ENCODE data around the gene SH3D21. TPM values are rescaled to one million over a fixed set of nuclear protein-coding genes. Genes with fewer than 3 reads are reported as not detected.

Gene SH3D21
- total RNA-seq, 8 experiments from 2014 or later = 3.7 to 14.7 (median 7.6) TPM

- no peak overlapping the region for H3K27ac ChIP-seq
- WGBS, 10 experiments = 0 to 100% (median 50%) methylated on average over 1 of the region's 1 CpG; no CpG with 5 or more reads in 1 of the 10 experiments
- no peak overlapping the region for H3K4me3 ChIP-seq
- ATAC-seq (replicated peaks in 6 of 8) = no peak
- no peaks in the 10 kb centered on the region for H3K4me1 ChIP-seq (replicated peaks in 1 of 2)
- in situ Hi-C loops (cut with MboI; ENCODE audit: low pct_unique_long_range_greater_than_20kb in 2 of 9, low sequenced_read_pairs in 9 of 9, unreplicated experiment in 9 of 9) = loop anchor here in 3 of 9 experiments (25.0 kb wide), 2 partner anchors 122 to 172 kb away; partner anchors contain the start of gene MAP7D1 (in 2 of the 3)
Measured at GRCh38 chr1:36284517-36284916, 21.7 kb upstream of the SH3D21 start.

GRCh38 chr1:36285443-36286101, 20.6 kb upstream of the SH3D21 start:
- no peak overlapping the region for H3K27ac ChIP-seq
- H3K4me1 ChIP-seq (replicated peaks in 1 of 2) = no peaks in the 10 kb centered on the region
- ATAC-seq (replicated peaks in 6 of 8) = peak; percentile 54 to 96 (median 70)
- WGBS, 10 experiments = 27 to 89% (median 55%) methylated on average over 2 to 7 of the region's 7 CpGs
- in situ Hi-C loops (cut with MboI; ENCODE audit: low pct_unique_long_range_greater_than_20kb in 2 of 9, low sequenced_read_pairs in 9 of 9, unreplicated experiment in 9 of 9) = loop anchor here in 3 of 9 experiments (25.0 kb wide), 2 partner anchors 123 to 173 kb away; partner anchors contain the start of gene MAP7D1 (in 2 of the 3)
- no peak overlapping the region for H3K4me3 ChIP-seq

- H3K27ac ChIP-seq = no peak overlapping the region
- H3K4me1 ChIP-seq (replicated peaks in 1 of 2) = no peaks in the 10 kb centered on the region
- no peak overlapping the region for H3K4me3 ChIP-seq
- WGBS, 10 experiments = 75 to 100% (median 95%) methylated on average over 1 to 8 of the region's 13 CpGs; no CpG with 5 or more reads in 3 of the 10 experiments
- no peak for ATAC-seq (replicated peaks in 6 of 8)
- in situ Hi-C loops (cut with MboI; ENCODE audit: low pct_unique_long_range_greater_than_20kb in 2 of 9, low sequenced_read_pairs in 9 of 9, unreplicated experiment in 9 of 9) = loop anchor here in 3 of 9 experiments (25.0 kb wide), 2 partner anchors 125 to 175 kb away; partner anchors contain the start of gene MAP7D1 (in 2 of the 3)
Measured at GRCh38 chr1:36286802-36287201, 19.4 kb upstream of the SH3D21 start.

GRCh38 chr1:36287595-36287994, 18.6 kb upstream of the SH3D21 start:
- in situ Hi-C loops (cut with MboI; ENCODE audit: low pct_unique_long_range_greater_than_20kb in 2 of 9, low sequenced_read_pairs in 9 of 9, unreplicated experiment in 9 of 9) = loop anchor here in 3 of 9 experiments (25.0 kb wide), 2 partner anchors 125 to 175 kb away; partner anchors contain the start of gene MAP7D1 (in 2 of the 3)

GRCh38 chr1:36295390-36295789, 10.8 kb upstream of the SH3D21 start:
- ATAC-seq (replicated peaks in 6 of 8) = no peak
- 80 to 100% (median 100%) methylated on average over 1 to 2 of the region's 2 CpGs; no CpG with 5 or more reads in 3 of the 10 experiments for WGBS, 10 experiments
- in situ Hi-C loops (cut with MboI; ENCODE audit: low pct_unique_long_range_greater_than_20kb in 2 of 9, low sequenced_read_pairs in 9 of 9, unreplicated experiment in 9 of 9) = loop anchor here in 3 of 9 experiments (25.0 kb wide), 2 partner anchors 133 to 183 kb away; partner anchors contain the start of gene MAP7D1 (in 2 of the 3)
- Histone ChIP-seq H3K27ac (no peak overlapping the region), H3K4me1 (replicated peaks in 1 of 2) (no peaks in the 10 kb centered on the region), H3K4me3 (no peak overlapping the region)

More at GRCh38 chr1:36287595-36287994, 18.6 kb upstream of the SH3D21 start:
- Histone ChIP-seq H3K27ac (no peak overlapping the region), H3K4me3 (no peak overlapping the region), H3K4me1 (replicated peaks in 1 of 2) (no peaks in the 10 kb centered on the region)
- ATAC-seq (replicated peaks in 6 of 8) = no peak
- whole genome bisulfite sequencing, 10 experiments = 80 to 100% (median 100%) methylated on average over 1 to 5 of the region's 5 CpGs; no CpG with 5 or more reads in 3 of the 10 experiments

GRCh38 chr1:36297062-36297461, 9.1 kb upstream of the SH3D21 start:
- WGBS, 10 experiments = 83 to 100% (median 100%) methylated on average over 1 to 2 of the region's 2 CpGs; no CpG with 5 or more reads in 4 of the 10 experiments
- no peak overlapping the region for H3K4me3 ChIP-seq
- no peak for ATAC-seq (replicated peaks in 6 of 8)
- H3K27ac ChIP-seq = no peak overlapping the region
- in situ Hi-C loops (cut with MboI; ENCODE audit: low pct_unique_long_range_greater_than_20kb in 2 of 9, low sequenced_read_pairs in 9 of 9, unreplicated experiment in 9 of 9) = loop anchor here in 3 of 9 experiments (25.0 kb wide), 2 partner anchors 135 to 185 kb away; partner anchors contain the start of gene MAP7D1 (in 2 of the 3)
- no peaks in the 10 kb centered on the region for H3K4me1 ChIP-seq (replicated peaks in 1 of 2)

GRCh38 chr1:36298640-36299039, 7.5 kb upstream of the SH3D21 start:
- Histone ChIP-seq H3K27ac (no peak overlapping the region), H3K4me3 (no peak overlapping the region), H3K4me1 (replicated peaks in 1 of 2) (no peaks in the 10 kb centered on the region)
- WGBS, 10 experiments = 83 to 100% (median 96%) methylated on average over 1 to 5 of the region's 5 CpGs; no CpG with 5 or more reads in 5 of the 10 experiments
- in situ Hi-C loops (cut with MboI; ENCODE audit: low pct_unique_long_range_greater_than_20kb in 2 of 9, low sequenced_read_pairs in 9 of 9, unreplicated experiment in 9 of 9) = loop anchor here in 3 of 9 experiments (25.0 kb wide), 2 partner anchors 136 to 186 kb away; partner anchors contain the start of gene MAP7D1 (in 2 of the 3)
- ATAC-seq (replicated peaks in 6 of 8) = no peak

- no peak for ATAC-seq (replicated peaks in 6 of 8)
- Histone ChIP-seq H3K4me1 (replicated peaks in 1 of 2) (peaks cover 4 to 7% of the 10 kb centered on the region in 2 donors), H3K27ac (no peak overlapping the region), H3K4me3 (no peak overlapping the region)
- WGBS, 10 experiments = 20 to 100% (median 89%) methylated on average over 1 of the region's 1 CpG; no CpG with 5 or more reads in 5 of the 10 experiments
- in situ Hi-C loops (cut with MboI; ENCODE audit: low pct_unique_long_range_greater_than_20kb in 2 of 9, low sequenced_read_pairs in 9 of 9, unreplicated experiment in 9 of 9) = no loop called here
Measured at GRCh38 chr1:36300526-36300925, 5.6 kb upstream of the SH3D21 start.

- no peak overlapping the region for H3K4me3 ChIP-seq
- no peak overlapping the region for H3K27ac ChIP-seq
- in situ Hi-C loops (cut with MboI; ENCODE audit: low pct_unique_long_range_greater_than_20kb in 2 of 9, low sequenced_read_pairs in 9 of 9, unreplicated experiment in 9 of 9) = no loop called here
- WGBS, 10 experiments = 11 to 100% (median 97%) methylated on average over 1 of the region's 1 CpG; no CpG with 5 or more reads in 4 of the 10 experiments
- ATAC-seq (replicated peaks in 6 of 8) = no peak
- H3K4me1 ChIP-seq (replicated peaks in 1 of 2) = peaks cover 11 to 14% of the 10 kb centered on the region in 2 donors
Measured at GRCh38 chr1:36301220-36301619, 4.9 kb upstream of the SH3D21 start.

- H3K27ac ChIP-seq = no peak overlapping the region
- 23 to 100% (median 79%) methylated on average over 1 to 5 of the region's 5 CpGs; no CpG with 5 or more reads in 1 of the 10 experiments for WGBS, 10 experiments
Measured at GRCh38 chr1:36303244-36303643, 2.9 kb upstream of the SH3D21 start.

GRCh38 chr1:36303650-36304360, 2.4 kb upstream of the SH3D21 start:
- H3K4me1 ChIP-seq (replicated peaks in 1 of 2) = peaks cover 16 to 24% of the 10 kb centered on the region in 2 donors
- in situ Hi-C loops (cut with MboI; ENCODE audit: low pct_unique_long_range_greater_than_20kb in 2 of 9, low sequenced_read_pairs in 9 of 9, unreplicated experiment in 9 of 9) = no loop called here
- H3K27ac ChIP-seq = no peak overlapping the region
- 80 to 100% (median 91%) methylated on average over 1 to 18 of the region's 23 CpGs; no CpG with 5 or more reads in 2 of the 10 experiments for WGBS, 10 experiments
- no peak overlapping the region for H3K4me3 ChIP-seq
- ATAC-seq (replicated peaks in 6 of 8) = no peak

More at GRCh38 chr1:36303244-36303643, 2.9 kb upstream of the SH3D21 start:
- Histone ChIP-seq H3K4me1 (replicated peaks in 1 of 2) (peaks cover 16 to 22% of the 10 kb centered on the region in 2 donors), H3K4me3 (no peak overlapping the region)
- in situ Hi-C loops (cut with MboI; ENCODE audit: low pct_unique_long_range_greater_than_20kb in 2 of 9, low sequenced_read_pairs in 9 of 9, unreplicated experiment in 9 of 9) = no loop called here
- ATAC-seq (replicated peaks in 6 of 8) = no peak

- no peak overlapping the region for H3K27ac ChIP-seq
- no peak overlapping the region for H3K4me3 ChIP-seq
- peaks cover 16 to 24% of the 10 kb centered on the region in 2 donors for H3K4me1 ChIP-seq (replicated peaks in 1 of 2)
- 60 to 100% (median 90%) methylated on average over 1 to 7 of the region's 7 CpGs for WGBS, 10 experiments
- in situ Hi-C loops (cut with MboI; ENCODE audit: low pct_unique_long_range_greater_than_20kb in 2 of 9, low sequenced_read_pairs in 9 of 9, unreplicated experiment in 9 of 9) = no loop called here
- no peak for ATAC-seq (replicated peaks in 6 of 8)
Measured at GRCh38 chr1:36304521-36304920, 1.6 kb upstream of the SH3D21 start.
